OCI-LY3 (cell line): Measurements from ENCODE around the gene RELB.

ENCODE experiments used
- EZH2phosphoT487 ChIP-seq: fragments of 200-600 bp; shearing (Covaris generic); IDR thresholded peaks from 2 replicates; pipeline ENCODE4 v1.6.1; 2018; ENCODE audit warnings: antibody characterized with exemption, mixed run types, low read depth
- TF ChIP-seq, protein P1 (sequence below): fragments of 200-600, 300-600 bp; sonication (generic); IDR thresholded peaks from 2 replicates; pipeline ENCODE4 v1.5.1; 2014; ENCODE audit warnings: antibody characterized with exemption, low read length, low read depth

GRCh38 chr19:45059258-45059965 lies 58.1 kb downstream of the RELB start:
- TF ChIP-seq, protein P1, sequence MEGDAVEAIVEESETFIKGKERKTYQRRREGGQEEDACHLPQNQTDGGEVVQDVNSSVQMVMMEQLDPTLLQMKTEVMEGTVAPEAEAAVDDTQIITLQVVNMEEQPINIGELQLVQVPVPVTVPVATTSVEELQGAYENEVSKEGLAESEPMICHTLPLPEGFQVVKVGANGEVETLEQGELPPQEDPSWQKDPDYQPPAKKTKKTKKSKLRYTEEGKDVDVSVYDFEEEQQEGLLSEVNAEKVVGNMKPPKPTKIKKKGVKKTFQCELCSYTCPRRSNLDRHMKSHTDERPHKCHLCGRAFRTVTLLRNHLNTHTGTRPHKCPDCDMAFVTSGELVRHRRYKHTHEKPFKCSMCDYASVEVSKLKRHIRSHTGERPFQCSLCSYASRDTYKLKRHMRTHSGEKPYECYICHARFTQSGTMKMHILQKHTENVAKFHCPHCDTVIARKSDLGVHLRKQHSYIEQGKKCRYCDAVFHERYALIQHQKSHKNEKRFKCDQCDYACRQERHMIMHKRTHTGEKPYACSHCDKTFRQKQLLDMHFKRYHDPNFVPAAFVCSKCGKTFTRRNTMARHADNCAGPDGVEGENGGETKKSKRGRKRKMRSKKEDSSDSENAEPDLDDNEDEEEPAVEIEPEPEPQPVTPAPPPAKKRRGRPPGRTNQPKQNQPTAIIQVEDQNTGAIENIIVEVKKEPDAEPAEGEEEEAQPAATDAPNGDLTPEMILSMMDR: peak; percentile 96
- TF ChIP-seq EZH2phosphoT487: no peak
